ENCODE measurements around the gene VPS39.
"Not testable (repeated sequence)": the region's sequence is repeated elsewhere in the genome, so short reads cannot be mapped to it uniquely, and the experiment has no call there.

The VPS39 gene, protein sequence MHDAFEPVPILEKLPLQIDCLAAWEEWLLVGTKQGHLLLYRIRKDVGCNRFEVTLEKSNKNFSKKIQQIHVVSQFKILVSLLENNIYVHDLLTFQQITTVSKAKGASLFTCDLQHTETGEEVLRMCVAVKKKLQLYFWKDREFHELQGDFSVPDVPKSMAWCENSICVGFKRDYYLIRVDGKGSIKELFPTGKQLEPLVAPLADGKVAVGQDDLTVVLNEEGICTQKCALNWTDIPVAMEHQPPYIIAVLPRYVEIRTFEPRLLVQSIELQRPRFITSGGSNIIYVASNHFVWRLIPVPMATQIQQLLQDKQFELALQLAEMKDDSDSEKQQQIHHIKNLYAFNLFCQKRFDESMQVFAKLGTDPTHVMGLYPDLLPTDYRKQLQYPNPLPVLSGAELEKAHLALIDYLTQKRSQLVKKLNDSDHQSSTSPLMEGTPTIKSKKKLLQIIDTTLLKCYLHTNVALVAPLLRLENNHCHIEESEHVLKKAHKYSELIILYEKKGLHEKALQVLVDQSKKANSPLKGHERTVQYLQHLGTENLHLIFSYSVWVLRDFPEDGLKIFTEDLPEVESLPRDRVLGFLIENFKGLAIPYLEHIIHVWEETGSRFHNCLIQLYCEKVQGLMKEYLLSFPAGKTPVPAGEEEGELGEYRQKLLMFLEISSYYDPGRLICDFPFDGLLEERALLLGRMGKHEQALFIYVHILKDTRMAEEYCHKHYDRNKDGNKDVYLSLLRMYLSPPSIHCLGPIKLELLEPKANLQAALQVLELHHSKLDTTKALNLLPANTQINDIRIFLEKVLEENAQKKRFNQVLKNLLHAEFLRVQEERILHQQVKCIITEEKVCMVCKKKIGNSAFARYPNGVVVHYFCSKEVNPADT

DNA sequence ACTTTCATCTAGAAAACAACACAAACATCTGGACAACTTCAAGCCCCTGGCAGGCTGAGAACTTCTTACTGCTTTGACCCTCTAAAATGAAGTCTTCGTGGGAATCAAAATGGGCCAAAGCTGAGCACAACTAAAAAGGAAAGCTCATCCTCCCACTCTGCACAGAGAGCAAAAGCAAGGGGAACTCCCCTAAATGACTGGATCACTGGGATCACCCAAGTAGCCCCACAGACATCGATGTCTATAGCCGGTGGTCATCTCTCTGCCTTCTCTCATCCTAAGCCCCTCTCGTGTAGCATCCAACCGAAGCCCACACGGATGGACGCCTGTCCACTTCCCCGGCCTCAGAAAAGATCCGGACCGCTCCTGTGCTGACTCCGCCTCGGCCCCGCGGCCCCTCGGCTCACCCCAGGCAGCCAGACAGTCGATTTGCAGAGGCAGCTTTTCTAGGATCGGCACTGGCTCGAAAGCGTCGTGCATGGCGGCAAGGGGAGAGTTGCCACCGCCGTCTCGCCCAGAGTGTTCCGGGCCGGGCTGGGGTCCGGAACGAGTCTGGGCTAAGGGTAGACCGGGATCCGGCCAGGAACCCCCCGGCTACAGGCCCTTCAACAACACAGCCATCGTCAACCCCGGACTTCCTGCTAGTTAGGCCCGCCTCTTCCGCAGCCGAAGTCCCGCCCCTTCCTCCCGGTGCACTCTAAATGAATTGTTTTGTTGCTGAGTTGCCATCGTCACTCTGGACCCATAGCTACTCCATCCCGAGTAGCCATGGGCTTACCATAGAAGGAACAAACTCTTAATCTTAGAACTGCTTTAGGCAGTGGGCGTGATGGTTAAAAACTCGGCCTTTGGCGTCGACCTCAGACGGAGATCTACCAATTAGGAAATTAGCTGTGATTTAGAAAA, at the start of gene VPS39:
Gene VPS39 (minus strand): TSS at position 631 of the 906 bp plus-strand sequence. CDS start 151 bp downstream, at position 480.
- H3K9me3 Mint-ChIP-seq (ENCODE audit: low read depth): no peaks in the 10 kb centered on the region
- peaks cover 13% of the 10 kb centered on the region for H3K36me3 Mint-ChIP-seq
- peak within 1 kb of the TSS; percentile 96 for H3K27ac Mint-ChIP-seq
- peaks cover 40% of the 10 kb centered on the region for H3K4me1 Mint-ChIP-seq (ENCODE audit: low read depth)
- H3K27me3 Mint-ChIP-seq: no peaks in the 10 kb centered on the region
- peak within 1 kb of the TSS; percentile 98 for H3K4me3 Mint-ChIP-seq

DNA sequence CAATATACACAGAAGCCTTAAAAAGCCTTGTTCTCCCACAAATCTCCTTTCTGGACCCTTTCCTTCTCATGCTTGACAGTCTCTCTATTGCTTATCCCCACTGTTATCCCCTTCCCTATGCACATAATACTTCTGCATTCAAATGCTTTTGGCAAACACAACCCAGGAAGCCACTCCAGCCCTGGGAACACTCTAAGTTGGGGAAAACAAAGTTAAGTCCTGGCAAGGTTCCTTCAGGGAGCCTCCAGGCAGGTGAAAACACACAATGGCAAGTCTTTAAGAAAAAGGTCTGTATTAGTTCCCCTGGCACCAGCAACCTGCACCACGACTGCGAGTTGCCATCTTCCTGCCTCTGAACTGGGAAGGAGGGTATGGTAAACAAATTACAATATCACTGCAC, 45.2 kb upstream of the VPS39 start:
- peaks cover 30% of the 10 kb centered on the region for H3K36me3 Mint-ChIP-seq
- no peak overlapping the region for H3K27ac Mint-ChIP-seq
- H3K4me3 Mint-ChIP-seq: no peak overlapping the region
- no peaks in the 10 kb centered on the region for H3K9me3 Mint-ChIP-seq (ENCODE audit: low read depth)
- no peaks in the 10 kb centered on the region for H3K4me1 Mint-ChIP-seq (ENCODE audit: low read depth)
- no peaks in the 10 kb centered on the region for H3K27me3 Mint-ChIP-seq

DNA sequence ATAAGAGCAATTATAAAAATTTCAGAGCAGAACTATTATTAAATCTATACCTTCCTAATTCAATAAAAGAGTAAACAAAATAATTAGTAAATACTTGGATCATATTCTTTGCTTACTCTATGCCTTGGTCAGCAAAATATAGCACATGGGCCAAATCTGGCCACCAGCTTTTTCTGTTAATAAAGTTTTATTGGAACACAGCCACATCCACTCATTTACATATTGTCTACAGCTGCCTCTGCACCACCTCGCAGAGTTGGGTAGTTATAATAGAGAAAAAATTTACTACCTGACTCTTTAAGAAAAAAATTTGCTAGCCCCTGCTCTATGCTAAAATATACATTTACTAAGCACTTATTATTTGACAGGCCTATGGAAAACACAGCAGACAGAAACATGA, 32.7 kb upstream of the VPS39 start:
- H3K4me1 Mint-ChIP-seq (ENCODE audit: low read depth): peaks cover 4% of the 10 kb centered on the region
- peaks cover 14% of the 10 kb centered on the region for H3K36me3 Mint-ChIP-seq
- no peak overlapping the region for H3K27ac Mint-ChIP-seq
- H3K4me3 Mint-ChIP-seq: no peak overlapping the region
- no peaks in the 10 kb centered on the region for H3K9me3 Mint-ChIP-seq (ENCODE audit: low read depth)
- no peaks in the 10 kb centered on the region for H3K27me3 Mint-ChIP-seq

DNA sequence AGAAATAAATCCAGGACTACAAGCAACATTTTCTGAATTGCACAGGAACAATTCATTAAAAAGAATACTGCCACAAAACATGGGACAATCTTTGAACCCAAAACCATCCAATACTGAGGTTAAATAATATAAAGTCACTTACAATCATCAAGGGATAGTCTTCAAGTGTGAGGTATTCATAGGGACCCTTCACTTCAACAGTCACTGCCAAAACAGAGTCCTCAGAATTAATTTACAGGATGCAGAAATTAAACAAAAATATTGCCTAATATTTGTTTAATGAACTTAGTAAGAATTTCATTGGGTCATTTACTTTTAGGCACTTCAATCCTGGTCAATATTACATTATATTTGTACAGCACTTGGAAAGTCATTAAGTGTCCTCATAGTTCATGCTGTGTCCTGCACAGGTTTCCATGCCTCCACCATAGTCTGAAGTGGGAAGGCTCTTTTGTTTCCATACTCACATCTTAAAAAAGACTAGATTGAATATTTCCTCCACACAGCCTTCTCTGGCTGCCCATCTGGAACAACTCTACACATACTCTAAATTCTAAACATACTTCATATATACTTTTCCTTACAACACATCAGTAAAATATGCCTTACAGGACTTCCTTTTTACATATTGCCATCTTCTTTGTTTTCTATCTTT, 31.6 kb upstream of the VPS39 start:
- H3K36me3 Mint-ChIP-seq: peaks cover 14% of the 10 kb centered on the region
- H3K4me3 Mint-ChIP-seq: no peak overlapping the region
- H3K9me3 Mint-ChIP-seq (ENCODE audit: low read depth): no peaks in the 10 kb centered on the region
- no peaks in the 10 kb centered on the region for H3K27me3 Mint-ChIP-seq
- no peak overlapping the region for H3K27ac Mint-ChIP-seq
- H3K4me1 Mint-ChIP-seq (ENCODE audit: low read depth): peaks cover 4% of the 10 kb centered on the region

DNA sequence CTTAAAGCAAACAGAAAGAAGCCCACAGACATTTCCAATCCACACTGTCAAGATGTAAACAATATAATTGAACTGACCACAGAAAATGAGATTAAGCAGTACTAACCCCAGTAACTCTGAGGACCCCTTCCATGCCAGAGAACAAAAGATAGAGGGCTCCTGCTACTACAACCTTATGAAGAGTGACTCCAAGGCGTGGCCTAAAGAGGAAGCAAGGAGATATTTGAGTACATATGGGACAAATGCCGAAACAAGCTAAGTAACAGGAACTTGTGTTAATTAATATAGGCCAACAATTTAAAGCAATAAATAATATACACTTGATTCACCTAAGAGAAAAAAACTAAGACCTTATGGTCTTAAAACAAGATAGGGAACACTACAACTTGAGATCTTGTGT, 25.0 kb upstream of the VPS39 start:
- Mint-ChIP-seq H3K36me3 (peaks cover 6% of the 10 kb centered on the region), H3K4me1 (ENCODE audit: low read depth) (no peaks in the 10 kb centered on the region), H3K4me3 (no peak overlapping the region), H3K9me3 (ENCODE audit: low read depth) (no peaks in the 10 kb centered on the region), H3K27ac (no peak overlapping the region), H3K27me3 (no peaks in the 10 kb centered on the region)

DNA sequence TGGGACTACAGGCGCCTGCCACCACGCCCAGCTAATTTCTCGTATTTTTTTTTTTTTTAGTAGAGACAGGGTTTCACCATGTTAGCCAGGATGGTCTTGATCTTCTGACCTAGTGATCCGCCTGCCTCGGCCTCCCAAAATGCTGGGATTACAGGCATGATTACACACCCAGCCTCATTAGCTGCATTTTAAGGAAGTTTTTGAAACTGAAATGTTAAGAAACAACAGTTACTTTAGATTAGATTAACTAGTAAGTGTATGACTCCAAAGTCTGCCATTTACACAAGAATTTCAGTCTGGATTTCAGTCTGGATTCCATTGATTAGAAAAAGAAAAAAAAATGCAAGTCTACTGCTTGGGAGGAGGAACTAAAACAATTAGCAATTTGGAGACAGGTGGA, 24.5 kb upstream of the VPS39 start:
- Mint-ChIP-seq H3K4me3 (no peak overlapping the region), H3K27me3 (no peaks in the 10 kb centered on the region), H3K4me1 (ENCODE audit: low read depth) (no peaks in the 10 kb centered on the region), H3K27ac (no peak overlapping the region), H3K36me3 (peaks cover 6% of the 10 kb centered on the region), H3K9me3 (ENCODE audit: low read depth) (no peaks in the 10 kb centered on the region)

DNA sequence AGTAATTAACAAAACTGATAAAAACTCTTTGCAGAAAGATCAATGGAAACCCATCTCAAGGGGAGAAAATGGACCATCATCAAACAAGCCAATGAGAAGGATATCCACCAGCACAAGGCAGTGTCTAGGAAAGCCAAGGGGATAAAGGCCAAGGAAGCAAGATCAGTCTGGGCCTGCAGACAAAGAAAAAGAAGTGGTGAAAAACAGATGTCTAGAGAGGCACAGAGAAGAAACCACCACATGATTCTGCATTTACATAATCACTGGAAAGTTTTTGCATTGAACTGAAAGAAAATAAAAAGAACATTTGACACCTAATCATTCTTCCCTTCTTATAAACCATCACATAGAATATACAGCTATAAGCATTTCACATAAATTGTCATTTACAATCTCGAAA, 23.0 kb upstream of the VPS39 start:
- no peaks in the 10 kb centered on the region for H3K36me3 Mint-ChIP-seq
- H3K27me3 Mint-ChIP-seq: no peaks in the 10 kb centered on the region
- H3K4me3 Mint-ChIP-seq: no peak overlapping the region
- H3K27ac Mint-ChIP-seq: no peak overlapping the region
- H3K4me1 Mint-ChIP-seq (ENCODE audit: low read depth): no peaks in the 10 kb centered on the region
- H3K9me3 Mint-ChIP-seq (ENCODE audit: low read depth): no peaks in the 10 kb centered on the region

DNA sequence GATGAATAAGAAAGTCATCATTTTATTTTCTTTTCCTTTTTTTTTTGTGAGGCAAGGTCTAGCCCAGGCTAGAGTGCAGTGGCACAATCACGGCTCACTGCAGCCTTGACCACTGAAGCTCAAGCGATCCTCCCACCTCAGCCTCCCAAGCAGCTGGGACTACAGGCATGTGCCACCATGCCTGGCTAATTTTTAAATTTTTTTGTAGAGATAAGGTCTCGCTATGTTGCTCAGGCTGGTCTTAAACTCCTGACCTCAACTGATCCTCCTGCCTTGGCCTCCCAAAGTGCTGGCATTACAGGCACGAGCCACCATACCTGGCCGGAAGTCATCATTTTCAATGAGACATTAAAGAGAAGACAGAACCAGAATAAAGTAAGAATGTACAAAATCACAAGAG, 20.9 kb upstream of the VPS39 start:
- not testable (repeated sequence) for H3K27ac Mint-ChIP-seq; H3K27me3 Mint-ChIP-seq; H3K4me3 Mint-ChIP-seq; H3K4me1 Mint-ChIP-seq (ENCODE audit: low read depth); H3K9me3 Mint-ChIP-seq (ENCODE audit: low read depth); H3K36me3 Mint-ChIP-seq

DNA sequence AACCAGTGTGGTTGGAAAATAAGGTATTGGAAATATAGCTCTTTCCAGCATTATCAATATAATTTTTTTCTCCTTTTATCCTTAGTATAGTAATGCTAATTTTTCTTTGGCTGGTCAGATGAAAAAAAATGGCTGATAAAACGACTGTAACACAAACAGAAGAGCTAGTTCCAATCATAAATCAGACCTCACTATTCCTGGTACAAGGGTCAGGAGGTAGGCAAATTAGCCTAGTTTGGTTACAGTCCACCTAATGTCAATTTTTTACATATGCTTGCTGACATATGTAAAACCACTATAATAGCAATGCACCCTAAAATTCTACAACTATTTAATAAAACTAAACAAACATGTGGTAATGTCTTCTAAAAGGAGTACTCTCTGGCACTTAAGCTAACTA, 19.9 kb upstream of the VPS39 start:
- no peak overlapping the region for H3K27ac Mint-ChIP-seq
- H3K9me3 Mint-ChIP-seq (ENCODE audit: low read depth): no peaks in the 10 kb centered on the region
- H3K36me3 Mint-ChIP-seq: peaks cover 3% of the 10 kb centered on the region
- no peaks in the 10 kb centered on the region for H3K27me3 Mint-ChIP-seq
- no peak overlapping the region for H3K4me3 Mint-ChIP-seq
- H3K4me1 Mint-ChIP-seq (ENCODE audit: low read depth): no peaks in the 10 kb centered on the region

DNA sequence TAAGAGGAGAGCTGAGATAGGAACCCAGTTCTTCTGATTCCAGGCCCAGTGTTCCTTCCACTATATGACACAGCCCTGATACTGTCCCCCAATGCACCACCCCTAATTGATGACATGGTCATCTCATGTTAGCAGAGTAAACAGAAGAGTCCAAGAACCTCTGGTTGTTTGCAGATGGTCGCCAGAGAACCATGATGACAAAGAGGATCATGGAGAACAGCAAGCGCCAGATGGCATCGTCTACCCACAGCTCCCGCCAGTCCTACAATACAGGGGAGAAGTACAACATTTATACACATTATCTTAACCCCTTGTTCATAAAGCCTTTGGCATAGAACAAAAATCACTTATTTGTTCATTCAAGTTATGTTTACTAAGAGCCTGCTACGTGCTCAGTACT, 18.5 kb upstream of the VPS39 start:
- H3K27me3 Mint-ChIP-seq: no peaks in the 10 kb centered on the region
- no peaks in the 10 kb centered on the region for H3K9me3 Mint-ChIP-seq (ENCODE audit: low read depth)
- no peaks in the 10 kb centered on the region for H3K4me1 Mint-ChIP-seq (ENCODE audit: low read depth)
- peaks cover 3% of the 10 kb centered on the region for H3K36me3 Mint-ChIP-seq
- H3K27ac Mint-ChIP-seq: no peak overlapping the region
- H3K4me3 Mint-ChIP-seq: no peak overlapping the region

DNA sequence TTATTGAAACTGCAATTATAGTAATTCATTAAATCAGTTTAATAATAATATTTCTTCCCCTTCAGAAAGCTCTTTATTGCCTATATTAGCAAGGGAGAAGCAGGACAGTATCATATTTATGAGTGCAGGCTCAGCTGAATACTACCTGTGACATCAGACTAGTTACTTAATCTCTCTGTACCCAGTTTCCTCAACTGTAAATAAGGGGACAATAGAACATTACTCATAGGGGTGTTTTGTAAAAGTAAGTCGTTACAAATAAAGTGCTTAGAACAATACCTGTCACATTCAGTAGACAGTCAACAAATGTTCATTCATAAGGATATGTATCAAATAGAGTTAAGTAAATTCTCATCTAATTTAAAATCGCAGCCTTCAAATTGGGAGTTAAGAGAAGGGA, 12.1 kb upstream of the VPS39 start:
- no peak overlapping the region for H3K27ac Mint-ChIP-seq
- peaks cover 15% of the 10 kb centered on the region for H3K36me3 Mint-ChIP-seq
- H3K9me3 Mint-ChIP-seq (ENCODE audit: low read depth): no peaks in the 10 kb centered on the region
- no peaks in the 10 kb centered on the region for H3K27me3 Mint-ChIP-seq
- peaks cover 5% of the 10 kb centered on the region for H3K4me1 Mint-ChIP-seq (ENCODE audit: low read depth)
- no peak overlapping the region for H3K4me3 Mint-ChIP-seq

DNA sequence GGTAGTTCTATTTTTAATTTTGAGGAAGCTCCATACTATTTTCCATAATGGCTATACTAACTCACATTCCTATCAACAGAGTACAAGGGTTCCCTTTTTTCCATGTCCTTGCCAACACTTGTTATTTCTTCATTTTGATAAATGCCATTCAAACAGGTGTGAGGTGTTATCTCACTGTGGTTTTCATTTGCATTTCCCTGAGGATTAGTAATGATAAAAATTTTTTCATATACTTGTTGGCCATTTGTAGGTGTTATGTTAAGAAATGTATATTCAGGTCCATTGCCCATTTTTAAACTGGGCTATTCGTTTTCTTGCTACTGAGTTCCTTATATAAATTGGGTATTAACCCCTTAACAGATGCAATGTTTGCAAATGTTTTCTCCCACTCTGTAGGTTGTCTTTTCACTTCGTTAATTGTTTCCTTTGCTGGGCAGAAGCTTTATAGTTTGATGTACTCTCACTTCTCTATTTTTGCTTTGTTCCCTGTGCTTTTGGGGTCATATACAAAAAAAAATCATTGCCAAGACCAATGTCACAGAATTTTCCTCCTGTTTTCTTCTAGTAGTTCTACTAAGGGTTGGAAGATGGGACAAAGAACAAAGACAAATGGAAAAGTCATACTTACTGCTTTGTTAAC, 11.0 kb upstream of the VPS39 start:
- Mint-ChIP-seq H3K27me3 (no peaks in the 10 kb centered on the region), H3K9me3 (ENCODE audit: low read depth) (no peaks in the 10 kb centered on the region), H3K27ac (peak overlapping the region; percentile 19), H3K36me3 (peaks cover 12% of the 10 kb centered on the region), H3K4me3 (no peak overlapping the region), H3K4me1 (ENCODE audit: low read depth) (peaks cover 11% of the 10 kb centered on the region)

DNA sequence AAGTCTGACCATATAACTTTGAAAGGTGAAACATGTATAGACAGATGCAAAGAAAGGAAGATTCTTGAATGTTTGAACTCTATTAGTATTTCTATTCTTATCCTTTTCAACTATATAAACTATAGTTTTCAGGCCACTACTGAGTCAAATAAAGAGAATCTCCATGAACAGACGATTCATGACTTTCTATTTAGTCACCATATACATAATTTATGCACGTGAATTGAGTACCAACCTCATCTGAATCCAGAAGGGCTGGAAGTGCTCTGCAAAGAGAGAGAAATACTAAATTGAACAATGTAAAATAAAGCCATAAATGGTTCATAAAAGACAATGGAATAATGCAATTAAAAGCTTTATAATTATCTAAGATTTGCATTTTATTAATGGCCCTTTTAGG, 9.5 kb upstream of the VPS39 start:
- peaks cover 12% of the 10 kb centered on the region for H3K36me3 Mint-ChIP-seq
- H3K4me3 Mint-ChIP-seq: no peak overlapping the region
- H3K27ac Mint-ChIP-seq: peak overlapping the region; percentile 10
- H3K27me3 Mint-ChIP-seq: no peaks in the 10 kb centered on the region
- H3K9me3 Mint-ChIP-seq (ENCODE audit: low read depth): no peaks in the 10 kb centered on the region
- H3K4me1 Mint-ChIP-seq (ENCODE audit: low read depth): peaks cover 11% of the 10 kb centered on the region

Data from activated naive CD8-positive, alpha-beta T cell (primary cell).